BJ (cell line): ENCODE measurements around the gene KIDINS220. TPM values are rescaled to one million over a fixed set of nuclear protein-coding genes. Genes with fewer than 3 reads are reported as not detected.

Source experiments
- CTCF ChIA-PET: fragments of 350-600 bp; formaldehyde crosslinking; extraction: SDS; loops from one replicate; lab custom pipeline; 2021; ENCODE audit warnings: antibody characterized with exemption, inconsistent platforms; lab: Yijun Ruan, JAX
- POLR2A ChIA-PET: fragments of 300-600 bp; sonication (Branson Sonifier 250); formaldehyde crosslinking; extraction: SDS; loops from one replicate; lab custom pipeline; 2021; ENCODE audit warnings: antibody characterized with exemption; lab: Charles Lee
- DNase-seq: peaks from one replicate; pipeline ENCODE4 v3.0.0-alpha.2; 2011; ENCODE audit warnings: low read depth
- H3K27me3 ChIP-seq: 2 replicates; pipeline ENCODE4 v1.6.0; 2011; ENCODE audit warnings: low read length; ENCODE audit not compliant: control insufficient read depth, insufficient read depth
- H3K36me3 ChIP-seq: 2 replicates; pipeline ENCODE4 v1.5.1; 2011; ENCODE audit warnings: low read length; ENCODE audit not compliant: control insufficient read depth, insufficient read depth
- H3K4me3 ChIP-seq: 2 replicates; pipeline ENCODE4 v1.5.1; 2011; ENCODE audit warnings: low read depth, mild to moderate bottlenecking, control low read depth, low read length
- CTCF ChIP-seq: IDR thresholded peaks from 2 replicates; pipeline ENCODE4 v1.5.1; 2011; ENCODE audit warnings: low read depth, mild to moderate bottlenecking, control low read depth, inconsistent platforms, low read length, moderate library complexity; ENCODE audit not compliant: insufficient read depth
- polyA plus RNA-seq: library from polyadenylated mRNA; depleted of rRNA; stranded (reverse); fragments of >200 nt; gene quantifications from 2 replicates; pipeline ENCODE4 v1.2.3, GENCODE V29; 2011

The KIDINS220 gene
- polyA plus RNA-seq, 1 experiment = 34.8 TPM

GRCh38 chr2:8882094-8882493, 44.7 kb upstream of the KIDINS220 start:
- TF ChIP-seq CTCF = peak; percentile 24; the same call in 1 of the 2 replicates
- Histone ChIP-seq H3K27me3 (no peaks in the 10 kb centered on the region), H3K36me3 (no peaks in the 10 kb centered on the region), H3K4me3 (no peak overlapping the region)
- ChIA-PET CTCF (interaction anchor here (0.6 to 1.5 kb wide), 4 partner anchors 9 to 257 kb away, joined by 3 to 5 read pairs (median 4); no protein-coding TSS in a partner anchor), POLR2A (no interaction called here)
- no peak for DNase-seq

GRCh38 chr2:8877894-8878293, 40.5 kb upstream of the KIDINS220 start:
- Histone ChIP-seq H3K4me3 (no peak overlapping the region), H3K27me3 (no peaks in the 10 kb centered on the region), H3K36me3 (no peaks in the 10 kb centered on the region)
- no peak for DNase-seq
- CTCF ChIA-PET = interaction anchor here (6.1 kb wide), 1 partner anchor 262 kb away, joined by 65 read pairs; no protein-coding TSS in a partner anchor
- TF ChIP-seq CTCF = no peak
- POLR2A ChIA-PET = no interaction called here

GRCh38 chr2:8877332-8877731, 39.9 kb upstream of the KIDINS220 start:
- Histone ChIP-seq H3K36me3 (no peaks in the 10 kb centered on the region), H3K4me3 (no peak overlapping the region), H3K27me3 (no peaks in the 10 kb centered on the region)
- no peak for DNase-seq
- TF ChIP-seq CTCF = no peak
- CTCF ChIA-PET = interaction anchor here (1.2 to 6.1 kb wide), 2 partner anchors 255 to 263 kb away, joined by 3 to 65 read pairs; no protein-coding TSS in a partner anchor
- POLR2A ChIA-PET = no interaction called here

GRCh38 chr2:8876628-8877027, 39.2 kb upstream of the KIDINS220 start:
- no peak for TF ChIP-seq CTCF
- ChIA-PET POLR2A (no interaction called here), CTCF (interaction anchor here (0.7 to 6.1 kb wide), 3 partner anchors 256 to 412 kb away, joined by 3 to 65 read pairs (median 3); no protein-coding TSS in a partner anchor)
- Histone ChIP-seq H3K27me3 (no peaks in the 10 kb centered on the region), H3K36me3 (no peaks in the 10 kb centered on the region), H3K4me3 (no peak overlapping the region)
- DNase-seq = no peak

GRCh38 chr2:8872821-8873432, 35.5 kb upstream of the KIDINS220 start:
- TF ChIP-seq CTCF = peak; percentile 63
- no peak overlapping the region for H3K4me3 ChIP-seq
- peak; percentile 11 for DNase-seq
- CTCF ChIA-PET = interaction anchor here (0.7 to 6.1 kb wide), 17 partner anchors 10 to 267 kb away, joined by 3 to 65 read pairs (median 4); no protein-coding TSS in a partner anchor
- no peaks in the 10 kb centered on the region for H3K27me3 ChIP-seq
- H3K36me3 ChIP-seq = no peaks in the 10 kb centered on the region
- POLR2A ChIA-PET = no interaction called here
